Gastroesophageal sphincter (tissue), 3 donors: ENCODE measurements around the gene ZMIZ2.

Experiments used
- POLR2AphosphoS5 ChIP-seq: sonication (generic); formaldehyde crosslinking; IDR thresholded peaks from one replicate; pipeline ENCODE4 v1.6.1; 2017; ENCODE audit warnings: antibody characterized with exemption
- TF ChIP-seq, protein P1 (sequence below), 4 experiments: fragments of 200-600 bp in 2 of 4; fragments of 450-650 bp in 2 of 4; sonication (generic) in 1 of 4; IDR thresholded peaks; one replicate each; pipeline ENCODE4 v1.5.1; 2017 to 2019; ENCODE audit warnings: antibody characterized with exemption in 4 of 4, mild to moderate bottlenecking in 2 of 4, moderate library complexity in 2 of 4

DNA sequence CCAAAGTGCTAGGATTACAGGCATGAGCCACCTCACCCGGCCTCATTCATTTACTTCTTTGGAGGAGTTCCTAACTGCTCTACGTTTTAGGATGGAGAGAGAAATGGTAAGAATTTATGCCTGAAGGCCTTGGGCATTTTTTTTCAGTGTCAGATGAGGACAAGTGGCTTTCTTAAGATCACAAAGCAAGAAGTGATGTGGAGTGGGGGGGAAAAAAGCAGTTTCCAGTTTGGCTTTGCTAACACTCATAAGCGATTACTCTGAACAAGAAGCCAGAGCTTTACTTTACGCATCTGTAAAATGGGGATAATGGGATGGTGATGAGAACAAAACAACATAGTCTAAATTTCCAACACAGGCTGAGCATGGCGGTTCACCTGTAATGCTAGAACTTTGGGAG, 45.3 kb downstream of the ZMIZ2 start:
- TF ChIP-seq, protein P1, sequence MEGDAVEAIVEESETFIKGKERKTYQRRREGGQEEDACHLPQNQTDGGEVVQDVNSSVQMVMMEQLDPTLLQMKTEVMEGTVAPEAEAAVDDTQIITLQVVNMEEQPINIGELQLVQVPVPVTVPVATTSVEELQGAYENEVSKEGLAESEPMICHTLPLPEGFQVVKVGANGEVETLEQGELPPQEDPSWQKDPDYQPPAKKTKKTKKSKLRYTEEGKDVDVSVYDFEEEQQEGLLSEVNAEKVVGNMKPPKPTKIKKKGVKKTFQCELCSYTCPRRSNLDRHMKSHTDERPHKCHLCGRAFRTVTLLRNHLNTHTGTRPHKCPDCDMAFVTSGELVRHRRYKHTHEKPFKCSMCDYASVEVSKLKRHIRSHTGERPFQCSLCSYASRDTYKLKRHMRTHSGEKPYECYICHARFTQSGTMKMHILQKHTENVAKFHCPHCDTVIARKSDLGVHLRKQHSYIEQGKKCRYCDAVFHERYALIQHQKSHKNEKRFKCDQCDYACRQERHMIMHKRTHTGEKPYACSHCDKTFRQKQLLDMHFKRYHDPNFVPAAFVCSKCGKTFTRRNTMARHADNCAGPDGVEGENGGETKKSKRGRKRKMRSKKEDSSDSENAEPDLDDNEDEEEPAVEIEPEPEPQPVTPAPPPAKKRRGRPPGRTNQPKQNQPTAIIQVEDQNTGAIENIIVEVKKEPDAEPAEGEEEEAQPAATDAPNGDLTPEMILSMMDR (IDR thresholded peaks at IDR 0.05), result no peak
- no peak for TF ChIP-seq POLR2AphosphoS5
